H9 (cell line): ENCODE data around the gene SPTBN5. TPM values are rescaled to one million over a fixed set of nuclear protein-coding genes. Genes with fewer than 3 reads are reported as not detected.

Source experiments
- DNase-seq: peaks from one replicate; pipeline ENCODE4 v3.0.0-alpha.2; 2017
- H2AFZ ChIP-seq: one replicate; pipeline ENCODE4 v1.6.1; 2013; ENCODE audit warnings: mild to moderate bottlenecking, low read length, control low read depth, moderate library complexity
- H2AK5ac ChIP-seq: 2 replicates; pipeline ENCODE4 v1.6.1; 2013; ENCODE audit warnings: low read length, control low read depth, mixed read lengths; ENCODE audit not compliant: insufficient read length
- H2BK120ac ChIP-seq: one replicate; pipeline ENCODE4 v1.6.1; 2013; ENCODE audit warnings: low read depth, mild to moderate bottlenecking, low read length, control low read depth, inconsistent platforms; ENCODE audit not compliant: poor library complexity, severe bottlenecking
- H2BK12ac ChIP-seq: 2 replicates; pipeline ENCODE4 v1.6.1; 2013; ENCODE audit warnings: low read length, control low read depth, mixed read lengths, low read depth; ENCODE audit not compliant: insufficient read length
- H2BK15ac ChIP-seq: 2 replicates; pipeline ENCODE4 v1.6.1; 2013; ENCODE audit warnings: low read depth, low read length, control low read depth
- H2BK20ac ChIP-seq: one replicate; pipeline ENCODE4 v1.6.1; 2013; ENCODE audit warnings: low read depth, mild to moderate bottlenecking, low read length, control low read depth, inconsistent platforms; ENCODE audit not compliant: poor library complexity, severe bottlenecking
- H2BK5ac ChIP-seq: 2 replicates; pipeline ENCODE4 v1.6.1; 2013; ENCODE audit warnings: low read length, control low read depth, mixed read lengths; ENCODE audit not compliant: insufficient read length
- H3K14ac ChIP-seq: 2 replicates; pipeline ENCODE4 v1.6.1; 2013; ENCODE audit warnings: low read length, control low read depth; ENCODE audit not compliant: insufficient read depth
- H3K18ac ChIP-seq: 2 replicates; pipeline ENCODE4 v1.6.1; 2013; ENCODE audit warnings: low read depth, mild to moderate bottlenecking, mixed read lengths, low read length, control low read depth; ENCODE audit not compliant: insufficient read length
- H3K23ac ChIP-seq: 2 replicates; pipeline ENCODE4 v1.6.1; 2013; ENCODE audit warnings: low read length, control low read depth, mixed read lengths, low read depth; ENCODE audit not compliant: insufficient read length
- H3K23me2 ChIP-seq: 2 replicates; pipeline ENCODE4 v1.6.1; 2013; ENCODE audit warnings: low read depth, mild to moderate bottlenecking, mixed read lengths, low read length, control low read depth; ENCODE audit not compliant: insufficient read length, poor library complexity, severe bottlenecking
- H3K27ac ChIP-seq: 2 replicates; pipeline ENCODE4 v1.5.1; 2013; ENCODE audit warnings: low read length, control low read depth, mixed read lengths, low read depth; ENCODE audit not compliant: insufficient read length
- H3K27me3 ChIP-seq: 2 replicates; pipeline ENCODE4 v1.6.1; 2013; ENCODE audit warnings: low read length, control low read depth, inconsistent platforms; ENCODE audit not compliant: insufficient read depth
- H3K4ac ChIP-seq: 2 replicates; pipeline ENCODE4 v1.6.1; 2013; ENCODE audit warnings: low read depth, mild to moderate bottlenecking, control low read depth, inconsistent platforms, low read length, moderate library complexity
- H3K4me1 ChIP-seq: 2 replicates; pipeline ENCODE4 v1.6.1; 2013; ENCODE audit warnings: low read length, control low read depth, inconsistent platforms; ENCODE audit not compliant: insufficient read depth
- H3K4me2 ChIP-seq: 2 replicates; pipeline ENCODE4 v1.6.1; 2013; ENCODE audit warnings: low read length, control low read depth, mixed read lengths; ENCODE audit not compliant: insufficient read length, insufficient read depth
- H3K56ac ChIP-seq: 2 replicates; pipeline ENCODE4 v1.6.1; 2013; ENCODE audit warnings: low read depth, mild to moderate bottlenecking, mixed read lengths, low read length, control low read depth; ENCODE audit not compliant: insufficient read length
- H3K79me1 ChIP-seq: 2 replicates; pipeline ENCODE4 v1.6.1; 2013; ENCODE audit warnings: low read depth, mild to moderate bottlenecking, moderate library complexity, low read length, control low read depth, inconsistent platforms; ENCODE audit not compliant: insufficient read depth, poor library complexity, severe bottlenecking
- H3K79me2 ChIP-seq: 2 replicates; pipeline ENCODE4 v1.6.1; 2013; ENCODE audit warnings: low read length, control low read depth, inconsistent platforms; ENCODE audit not compliant: insufficient read depth
- H3K9ac ChIP-seq: 2 replicates; pipeline ENCODE4 v1.6.1; 2013; ENCODE audit warnings: low read length, control low read depth, mixed read lengths; ENCODE audit not compliant: insufficient read length; ENCODE audit errors: extremely low read depth
- H3K9me3 ChIP-seq: one replicate; pipeline ENCODE4 v1.6.1; 2013; ENCODE audit warnings: low read depth, low read length, inconsistent platforms; ENCODE audit not compliant: control insufficient read depth
- H3T11ph ChIP-seq: one replicate; pipeline ENCODE4 v1.6.1; 2013; ENCODE audit warnings: mild to moderate bottlenecking, low read length, control low read depth, inconsistent platforms
- H4K20me1 ChIP-seq: one replicate; pipeline ENCODE4 v1.6.1; 2013; ENCODE audit not compliant: control insufficient read depth, insufficient read length, insufficient read depth
- H4K5ac ChIP-seq: 2 replicates; pipeline ENCODE4 v1.6.1; 2013; ENCODE audit warnings: low read depth, mild to moderate bottlenecking, mixed read lengths, low read length, control low read depth; ENCODE audit not compliant: insufficient read length
- H4K8ac ChIP-seq: replicated peaks from 2 replicates; pipeline ENCODE4 v1.6.1; 2013; ENCODE audit warnings: low read length, control low read depth, mixed read lengths, low read depth; ENCODE audit not compliant: insufficient read length
- H4K91ac ChIP-seq: 2 replicates; pipeline ENCODE4 v1.6.1; 2013; ENCODE audit warnings: low read depth, mild to moderate bottlenecking, moderate library complexity, mixed read lengths, low read length, control low read depth; ENCODE audit not compliant: insufficient read length
- H3K27ac Mint-ChIP-seq, 3 experiments: 2 replicates in 2 of 3; 3 replicates in 1 of 3; pipeline ENCODE4 v1.8.0; 2020 to 2021; ENCODE audit warnings: mixed read lengths in 3 of 3, mild to moderate bottlenecking in 1 of 3, moderate library complexity in 1 of 3
- H3K27me3 Mint-ChIP-seq: 2 replicates; pipeline ENCODE4 v1.8.0; 2021; ENCODE audit warnings: low read depth, mild to moderate bottlenecking, moderate library complexity, mixed read lengths
- H3K36me3 Mint-ChIP-seq, 3 experiments: 2 replicates in 2 of 3; 3 replicates in 1 of 3; pipeline ENCODE4 v1.8.0; 2020 to 2021; ENCODE audit warnings: low read depth in 3 of 3, mixed read lengths in 3 of 3; ENCODE audit not compliant: insufficient read depth in 1 of 3
- H3K4me1 Mint-ChIP-seq, 2 experiments: 2 replicates each; pipeline ENCODE4 v1.8.0; 2020; ENCODE audit warnings: mixed read lengths in 2 of 2
- H3K4me3 Mint-ChIP-seq, 2 experiments: 2 replicates in 1 of 2; 3 replicates in 1 of 2; pipeline ENCODE4 v1.8.0; 2020 to 2021; ENCODE audit warnings: mild to moderate bottlenecking in 2 of 2, mixed read lengths in 2 of 2, moderate library complexity in 1 of 2
- H3K9me3 Mint-ChIP-seq, 2 experiments: 2 replicates in 1 of 2; 3 replicates in 1 of 2; pipeline ENCODE4 v1.8.0; 2020; ENCODE audit warnings: mild to moderate bottlenecking in 2 of 2, mixed read lengths in 2 of 2, moderate library complexity in 1 of 2
- CTCF ChIP-seq: fragments of 200-600 bp; sonication (generic); conservative IDR thresholded peaks from 3 replicates; pipeline ENCODE4 v1.8.0; 2021; ENCODE audit warnings: antibody characterized with exemption, mild to moderate bottlenecking
- WGBS: extraction: QIAGEN DNeasy Blood & Tissue Kit; methylation state at CpG from one replicate; pipeline ENCODE4 v1.1.7; 2013; ENCODE audit warnings: missing lambda C conversion rate, low lambda C conversion rate, mixed read lengths; ENCODE audit not compliant: insufficient read length; ENCODE audit errors: extremely low coverage; 5-methylcytosine and 5-hydroxymethylcytosine counted together
- total RNA-seq: library from RNA; stranded (reverse); gene quantifications from 2 replicates; pipeline ENCODE4 v1.2.1, GENCODE V29; 2021

The SPTBN5 gene
- total RNA-seq, 1 experiment from 2014 or later: 0.90 TPM

- Histone ChIP-seq H3K14ac (no peak overlapping the region; the same call in 1 of the 2 replicates), H3K27ac (no peak overlapping the region), H3K9me3 (no peaks in the 10 kb centered on the region), H2BK5ac (no peak overlapping the region), H3K4me2 (no peak overlapping the region), H4K5ac (no peak overlapping the region), H3T11ph (no peak overlapping the region), H2AK5ac (no peak overlapping the region), H3K18ac (no peak overlapping the region), H3K23me2 (peaks cover 3% of the 10 kb centered on the region), H3K27me3 (peaks cover 7% of the 10 kb centered on the region; the same call in 1 of the 2 replicates), H2BK120ac (no peak overlapping the region), H3K79me2 (no peaks in the 10 kb centered on the region), H2BK15ac (no peak overlapping the region), H4K91ac (no peak overlapping the region), H3K9ac (no peak overlapping the region), H3K23ac (no peak overlapping the region), H4K20me1 (no peaks in the 10 kb centered on the region), H3K79me1 (no peaks in the 10 kb centered on the region), H4K8ac (no peak overlapping the region), H3K4ac (no peak overlapping the region), H2BK20ac (no peak overlapping the region), H3K56ac (no peak overlapping the region), H2BK12ac (no peak overlapping the region), H2AFZ (no peak overlapping the region), H3K4me1 (no peaks in the 10 kb centered on the region)
- no peak overlapping the region for H3K4me3 Mint-ChIP-seq
- H3K27me3 Mint-ChIP-seq: peaks cover 31% of the 10 kb centered on the region
- WGBS: no CpG with 5 or more reads among the region's 13 CpGs
- no peaks in the 10 kb centered on the region; a peak in 2 of 5 replicates for H3K9me3 Mint-ChIP-seq
- peak; percentile 32; the same call in 1 of the 3 replicates for TF ChIP-seq CTCF
- peaks cover 3 to 9% of the 10 kb centered on the region in 2 experiments for H3K4me1 Mint-ChIP-seq
- H3K36me3 Mint-ChIP-seq: peaks cover 0 to 1% (median 0%) of the 10 kb centered on the region in 3 experiments; a peak in 1 of 7 replicates
- no peak for DNase-seq
- H3K27ac Mint-ChIP-seq: no peak overlapping the region
Observed at GRCh38 chr15:41877631-41878354, 16.1 kb downstream of the SPTBN5 start.
